ENCODE measurements around the gene S100A3. TPM values are rescaled to one million over a fixed set of nuclear protein-coding genes. Genes with fewer than 3 reads are reported as not detected.

S100A3 gene
- total and polyA plus RNA-seq, 2 of the 13 experiments (the other 11 are each of a cell fraction or from before 2014, with no cell fraction given) = 2.5 to 4.5 TPM

GRCh38 chr1:153568367-153569099, 19.5 kb upstream of the S100A3 start (continued):
- TF ChIP-seq ZNF281 (CRISPR knock-in tag; IDR thresholded peaks at IDR 0.05; ENCODE audit: borderline replicate concordance) = peak; percentile 12; the same call in 1 of the 2 replicates
- 0 out of 2 replicates have a peak, but pooled peaks have one; percentile 58 for TF ChIP-seq ZNF543 (CRISPR knock-in tag; IDR thresholded peaks at IDR 0.05)
- peak; percentile 53 for TF ChIP-seq ZGPAT (CRISPR knock-in tag; IDR thresholded peaks at IDR 0.05)
- TF ChIP-seq SIN3B (IDR thresholded peaks at IDR 0.05; ENCODE audit: low read length) = no peak
- no peak for TF ChIP-seq CBX5 (CRISPR knock-in tag; IDR thresholded peaks at IDR 0.05; ENCODE audit: borderline replicate concordance)
- TF ChIP-seq MIER2 (CRISPR knock-in tag; IDR thresholded peaks at IDR 0.05) = 0 out of 2 replicates have a peak, but pooled peaks have one; percentile 59
- TF ChIP-seq RERE (CRISPR knock-in tag; IDR thresholded peaks at IDR 0.05; ENCODE audit: low read depth) = no peak
- no peak for TF ChIP-seq ZNF629 (CRISPR knock-in tag; conservative IDR thresholded peaks at IDR 0.05)
- 0 out of 2 replicates have a peak, but pooled peaks have one; percentile 48 for TF ChIP-seq ZNF430 (CRISPR knock-in tag; IDR thresholded peaks at IDR 0.05)
- no peak for TF ChIP-seq LBX2 (CRISPR knock-in tag; IDR thresholded peaks at IDR 0.05; ENCODE audit: borderline replicate concordance)
- 0 out of 2 replicates have a peak, but pooled peaks have one; percentile 19 for TF ChIP-seq ZIK1 (CRISPR knock-in tag; IDR thresholded peaks at IDR 0.05; ENCODE audit: borderline replicate concordance, low read depth)
- TF ChIP-seq PLSCR1 (CRISPR knock-in tag; IDR thresholded peaks at IDR 0.05; ENCODE audit: borderline replicate concordance) = no peak
- TF ChIP-seq ZNF230 (CRISPR knock-in tag; IDR thresholded peaks at IDR 0.05) = 0 out of 2 replicates have a peak, but pooled peaks have one; percentile 35
- TF ChIP-seq NR2F2 (IDR thresholded peaks at IDR 0.05; ENCODE audit: borderline replicate concordance, low read depth) = no peak
- no peak for TF ChIP-seq SKI (IDR thresholded peaks at IDR 0.05; ENCODE audit: partially characterized antibody)
- TF ChIP-seq NFKB2 (CRISPR knock-in tag; IDR thresholded peaks at IDR 0.05; ENCODE audit: borderline replicate concordance) = peak; percentile 85; the same call in 1 of the 2 replicates

Data from HepG2 (cell line).